Measurements from ENCODE around the gene GLP1R.
"Not testable (repeated sequence)": the region's sequence is repeated elsewhere in the genome, so short reads cannot be mapped to it uniquely, and the experiment has no call there.

GLP1R gene

GRCh38 chr6:39136207-39136606, 87.6 kb downstream of the GLP1R start:
- DNase-seq, result not testable (repeated sequence)

DNA sequence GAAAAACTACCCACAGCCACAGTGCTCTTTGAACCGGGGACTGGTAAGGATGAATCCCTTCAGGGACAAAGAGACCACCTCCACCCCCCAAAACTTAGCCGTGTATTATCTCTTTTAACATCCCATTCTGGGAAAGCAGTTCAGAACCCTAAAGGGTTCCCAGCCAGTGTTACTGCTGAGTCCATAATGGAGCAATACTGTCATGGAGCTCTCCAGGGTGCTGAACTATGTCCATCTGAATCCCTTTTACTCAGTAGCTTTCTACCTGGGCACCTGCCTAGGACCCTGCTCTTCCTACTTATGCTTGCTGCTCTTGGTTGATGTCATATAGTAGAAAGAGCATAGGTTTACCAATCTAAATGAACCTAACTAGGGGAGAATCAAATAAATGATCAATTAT, 88.7 kb downstream of the GLP1R start:
- no peak for DNase-seq
